Colonic mucosa (tissue), 4 donors: ENCODE results near the gene HOXB2. TPM values are rescaled to one million over a fixed set of nuclear protein-coding genes. Genes with fewer than 3 reads are reported as not detected.
A peak's percentile ranks its signal among the peaks of the same experiment; 100 is the strongest.

Experiments used
- DNase-seq: peaks from one replicate; pipeline ENCODE4 v3.0.0-alpha.2; 2020
- H3K27ac ChIP-seq: fragments of 200-600 bp; one replicate; pipeline ENCODE4 v1.8.0; 2021
- H3K27me3 ChIP-seq: fragments of 200-600 bp; one replicate; pipeline ENCODE4 v1.8.0; 2021
- H3K36me3 ChIP-seq: fragments of 200-600 bp; one replicate; pipeline ENCODE4 v1.8.0; 2021
- H3K4me1 ChIP-seq: fragments of 200-600 bp; one replicate; pipeline ENCODE4 v1.8.0; 2021; ENCODE audit warnings: mild to moderate bottlenecking
- H3K4me3 ChIP-seq: fragments of 200-600 bp; one replicate; pipeline ENCODE4 v1.8.0; 2021
- H3K9ac ChIP-seq, 2 donors: one replicate each; pipeline ENCODE4 v1.7.0; 2013; ENCODE audit warnings: control low read depth in 2 of 2, low read depth in 2 of 2, low read length in 2 of 2
- H3K9me3 ChIP-seq: fragments of 200-600 bp; one replicate; pipeline ENCODE4 v1.8.0; 2021
- CTCF ChIP-seq: fragments of 200-600 bp; IDR thresholded peaks from one replicate; pipeline ENCODE4 v1.8.0; 2022; ENCODE audit warnings: antibody characterized with exemption, mild to moderate bottlenecking
- intact Hi-C: fragments of 100-400 bp; cut with DNase I; formaldehyde crosslinking; loops from one replicate; pipeline ENCODE4 v1.14.1; 2022
- total RNA-seq, 2 donors: library from RNA; stranded (reverse); fragmentation: NEBNext Ultra II Directional in 1 of 2; extraction: Animal tissue kit (Norgen Biotek cat#: 25700) in 1 of 2; gene quantifications; one replicate each; pipeline ENCODE4 v1.2.1, GENCODE V29; 2021
- donor health status: healthy.
- donor health status: DM: no; HTN: no; CAD: no.
- donor health status: DM: no; HTN: no; CAD: no.

The HOXB2 gene
- total RNA-seq, result 1 to 10 TPM; 2.6 to 6.4 TPM

- H3K27me3 ChIP-seq, result no peaks in the 10 kb centered on the region
- DNase-seq, result no peak
- H3K9me3 ChIP-seq, result no peaks in the 10 kb centered on the region
- no peak for TF ChIP-seq CTCF
- peak within 1 kb of the TSS; percentile 65 to 70 for H3K9ac ChIP-seq
- H3K4me3 ChIP-seq, result peak within 1 kb of the TSS; percentile 62
- peak within 1 kb of the TSS; percentile 87 for H3K27ac ChIP-seq
- H3K4me1 ChIP-seq, result peaks cover 7% of the 10 kb centered on the region
- intact Hi-C loops, result no loop called here
- no peaks in the 10 kb centered on the region for H3K36me3 ChIP-seq
Measured at GRCh38 chr17:48545022-48545375, at the start of gene HOXB2. HOXB2 (minus strand) TSS chr17:48545109; CDS start chr17:48544911, 198 bp downstream.

GRCh38 chr17:48593840-48594537 is 49.1 kb upstream of the HOXB2 start:
- peak; percentile 74 for TF ChIP-seq CTCF
- Histone ChIP-seq H3K9me3 (no peaks in the 10 kb centered on the region), H3K9ac (peak overlapping the region; percentile 19 to 40), H3K27ac (peak overlapping the region; percentile 63), H3K36me3 (peaks cover 8% of the 10 kb centered on the region), H3K27me3 (no peaks in the 10 kb centered on the region), H3K4me1 (peaks cover 4% of the 10 kb centered on the region), H3K4me3 (no peak overlapping the region)
- intact Hi-C loops, result no loop called here
- DNase-seq, result peak; percentile 72

- H3K9me3 ChIP-seq, result no peaks in the 10 kb centered on the region
- no peak for TF ChIP-seq CTCF
- H3K4me1 ChIP-seq, result no peaks in the 10 kb centered on the region
- H3K9ac ChIP-seq, result peak within 1 kb of the TSS; percentile 58 to 80
- peak within 1 kb of the TSS; percentile 63 for H3K27ac ChIP-seq
- H3K27me3 ChIP-seq, result no peaks in the 10 kb centered on the region
- intact Hi-C loops, result no loop called here
- peaks cover 8% of the 10 kb centered on the region for H3K36me3 ChIP-seq
- H3K4me3 ChIP-seq, result peak within 1 kb of the TSS; percentile 27
- DNase-seq, result no peak
Measured at GRCh38 chr17:48593126-48593829, 48.4 kb upstream of the HOXB2 start, which contains the start of gene HOXB5. HOXB5 (minus strand) TSS chr17:48593779; CDS start chr17:48593682, 97 bp downstream.

GRCh38 chr17:48592577-48592976 is 47.7 kb upstream of the HOXB2 start:
- no peak for DNase-seq
- no peaks in the 10 kb centered on the region for H3K9me3 ChIP-seq
- H3K9ac ChIP-seq, result peak overlapping the region; percentile 58 to 80
- TF ChIP-seq CTCF, result no peak
- H3K27me3 ChIP-seq, result no peaks in the 10 kb centered on the region
- H3K36me3 ChIP-seq, result peaks cover 8% of the 10 kb centered on the region
- peak overlapping the region; percentile 27 for H3K4me3 ChIP-seq
- no peaks in the 10 kb centered on the region for H3K4me1 ChIP-seq
- intact Hi-C loops, result no loop called here
- H3K27ac ChIP-seq, result peak overlapping the region; percentile 63

GRCh38 chr17:48592057-48592514 is 47.2 kb upstream of the HOXB2 start:
- no peaks in the 10 kb centered on the region for H3K9me3 ChIP-seq
- no peaks in the 10 kb centered on the region for H3K27me3 ChIP-seq
- H3K27ac ChIP-seq, result peak overlapping the region; percentile 63
- no peak for TF ChIP-seq CTCF
- no peaks in the 10 kb centered on the region for H3K4me1 ChIP-seq
- DNase-seq, result no peak
- intact Hi-C loops, result no loop called here
- H3K9ac ChIP-seq, result peak overlapping the region; percentile 58 to 80
- peaks cover 8% of the 10 kb centered on the region for H3K36me3 ChIP-seq
- peak overlapping the region; percentile 27 for H3K4me3 ChIP-seq
